GM19193 (cell line): ENCODE measurements around the gene UGT1A8.

Experiments used
- POLR2A ChIP-seq: IDR thresholded peaks from 4 replicates; pipeline ENCODE4 v1.6.1; 2011; ENCODE audit not compliant: insufficient read depth, insufficient read length; ENCODE audit errors: extremely low read depth

Gene UGT1A8

DNA sequence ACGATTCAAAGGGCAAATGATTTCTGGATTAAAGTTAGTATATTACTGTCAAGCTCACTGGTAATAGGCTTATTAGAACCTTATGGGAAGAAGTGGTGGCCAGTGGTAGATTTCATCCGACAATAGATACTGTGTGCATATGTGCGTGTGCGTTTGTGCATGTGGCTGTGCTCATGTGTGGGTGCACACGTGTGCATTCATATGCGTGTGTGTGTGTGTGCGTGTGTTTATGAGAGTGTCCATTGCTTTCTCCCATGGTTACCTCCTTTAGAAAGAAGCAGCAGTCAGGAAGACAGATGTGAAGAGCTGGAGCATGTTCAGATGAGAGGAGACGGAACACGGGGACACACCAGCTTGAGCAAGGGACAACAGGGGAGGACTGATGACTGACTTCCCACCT lies 151.8 kb downstream of the UGT1A8 start:
- TF ChIP-seq POLR2A, result no peak

DNA sequence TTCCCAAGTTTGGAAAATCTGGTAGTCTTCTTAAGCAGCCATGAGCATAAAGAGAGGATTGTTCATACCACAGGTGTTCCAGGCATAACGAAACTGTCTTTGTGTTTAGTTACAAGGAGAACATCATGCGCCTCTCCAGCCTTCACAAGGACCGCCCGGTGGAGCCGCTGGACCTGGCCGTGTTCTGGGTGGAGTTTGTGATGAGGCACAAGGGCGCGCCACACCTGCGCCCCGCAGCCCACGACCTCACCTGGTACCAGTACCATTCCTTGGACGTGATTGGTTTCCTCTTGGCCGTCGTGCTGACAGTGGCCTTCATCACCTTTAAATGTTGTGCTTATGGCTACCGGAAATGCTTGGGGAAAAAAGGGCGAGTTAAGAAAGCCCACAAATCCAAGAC lies 154.7 kb downstream of the UGT1A8 start:
- TF ChIP-seq POLR2A, result no peak

DNA sequence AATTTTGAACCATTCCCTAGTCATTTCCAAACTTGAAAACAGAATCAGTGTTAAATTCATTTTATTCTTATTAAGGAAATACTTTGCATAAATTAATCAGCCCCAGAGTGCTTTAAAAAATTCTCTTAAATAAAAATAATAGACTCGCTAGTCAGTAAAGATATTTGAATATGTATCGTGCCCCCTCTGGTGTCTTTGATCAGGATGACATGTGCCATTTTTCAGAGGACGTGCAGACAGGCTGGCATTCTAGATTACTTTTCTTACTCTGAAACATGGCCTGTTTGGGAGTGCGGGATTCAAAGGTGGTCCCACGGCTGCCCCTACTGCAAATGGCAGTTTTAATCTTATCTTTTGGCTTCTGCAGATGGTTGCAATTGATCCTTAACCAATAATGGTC lies 155.2 kb downstream of the UGT1A8 start:
- no peak for TF ChIP-seq POLR2A

DNA sequence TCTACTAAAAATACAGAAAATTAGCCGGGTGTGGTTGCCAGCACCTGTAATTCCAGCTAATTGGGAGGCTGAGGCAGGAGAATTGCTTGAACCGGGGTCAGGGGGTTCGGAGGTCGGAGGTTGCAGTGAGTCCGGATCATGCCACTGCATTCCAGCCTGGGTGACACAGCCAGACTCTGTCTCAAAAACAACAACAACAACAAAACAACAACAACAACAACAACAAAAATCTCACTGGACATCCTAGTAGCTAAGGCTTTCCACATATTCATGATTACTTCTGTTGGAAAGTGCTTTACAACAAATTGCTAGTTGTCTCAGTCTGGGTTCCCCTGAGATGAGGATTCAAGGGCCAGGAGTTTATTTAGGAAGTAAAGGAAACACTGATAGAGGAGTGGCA lies 156.4 kb downstream of the UGT1A8 start:
- no peak for TF ChIP-seq POLR2A

DNA sequence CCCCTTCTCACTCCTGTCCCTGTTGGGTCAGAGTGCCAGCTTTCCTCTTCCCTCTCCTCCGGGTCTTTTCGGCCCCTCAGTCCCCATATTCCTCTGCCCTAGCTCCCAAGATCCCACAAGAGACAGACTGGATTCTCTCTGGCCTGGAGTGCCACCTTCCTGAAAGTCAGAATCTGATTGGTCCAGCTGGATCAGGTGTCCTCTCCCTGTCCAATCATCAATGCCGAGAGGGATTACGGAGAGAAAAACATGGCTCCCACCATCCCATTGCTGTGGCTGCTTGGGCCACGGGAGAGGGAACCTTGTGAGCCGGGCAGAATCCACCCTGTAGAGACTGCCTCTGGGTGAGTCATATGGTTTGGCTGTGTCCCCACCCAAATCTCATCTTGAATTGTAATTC lies 158.0 kb downstream of the UGT1A8 start:
- no peak for TF ChIP-seq POLR2A

- no peak for TF ChIP-seq POLR2A
Measured at GRCh38 chr2:233778030-233778429, 160.6 kb downstream of the UGT1A8 start, which contains the start of gene MROH2A. MROH2A (plus strand) TSS chr2:233778330; CDS start chr2:233779359, 1,029 bp downstream.

- TF ChIP-seq POLR2A, result no peak
Measured at GRCh38 chr2:233779722-233780121, 162.3 kb downstream of the UGT1A8 start.

DNA sequence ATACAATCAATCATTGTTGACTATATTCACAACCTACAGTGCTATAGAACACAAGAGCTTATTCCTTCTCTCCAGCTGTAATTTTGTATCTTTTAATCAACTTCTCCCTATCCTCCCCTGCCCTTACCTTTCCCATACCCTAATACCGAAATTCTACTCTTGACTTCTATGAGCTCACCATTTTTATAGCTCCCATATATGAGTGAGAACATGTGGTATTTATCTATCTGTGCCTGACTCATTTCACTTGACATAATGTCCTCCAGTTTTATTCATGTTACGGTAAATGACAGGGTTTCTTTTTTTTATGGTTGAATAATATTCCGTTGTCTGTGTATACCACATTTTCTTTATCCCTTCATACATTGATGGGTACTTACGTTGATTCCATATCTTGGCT lies 163.3 kb downstream of the UGT1A8 start:
- no peak for TF ChIP-seq POLR2A

- no peak for TF ChIP-seq POLR2A
Measured at GRCh38 chr2:233789554-233789953, 172.1 kb downstream of the UGT1A8 start.

DNA sequence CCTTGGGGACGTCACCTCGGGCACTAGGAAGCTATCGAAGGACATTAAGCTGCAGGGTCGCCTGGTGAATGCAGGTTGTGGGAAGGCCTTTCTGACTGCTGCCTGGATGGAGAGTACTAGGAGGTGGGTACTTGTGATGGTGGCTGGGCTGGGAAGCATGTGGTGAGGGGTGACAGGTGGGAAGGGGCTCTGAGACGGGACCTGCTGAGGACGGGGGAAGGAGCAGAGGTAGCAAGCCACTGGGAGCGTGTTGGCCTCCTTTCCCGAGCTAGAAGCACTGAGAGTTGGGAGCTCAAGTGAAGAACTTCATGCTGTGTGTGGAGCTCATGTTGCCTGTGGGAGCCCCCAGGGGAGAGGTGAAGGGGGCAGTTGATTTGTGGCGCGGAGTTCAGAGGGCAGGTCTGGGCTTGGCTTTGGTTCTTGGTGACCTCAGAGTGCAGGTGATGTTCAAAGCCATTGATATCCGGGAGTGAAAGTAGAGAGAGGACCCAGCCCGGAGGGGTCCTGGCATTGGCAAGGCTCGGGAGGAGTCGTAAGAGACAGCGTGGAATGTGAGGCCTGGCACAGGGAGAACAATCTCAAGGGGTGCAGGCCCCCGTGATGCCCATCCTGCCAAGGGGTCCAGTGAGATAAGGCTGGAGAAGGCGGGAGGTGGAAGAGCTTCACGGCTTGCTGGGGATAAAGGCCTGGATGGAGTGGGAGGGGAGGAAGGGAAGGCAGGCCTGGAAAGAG lies 173.9 kb downstream of the UGT1A8 start:
- no peak for TF ChIP-seq POLR2A

DNA sequence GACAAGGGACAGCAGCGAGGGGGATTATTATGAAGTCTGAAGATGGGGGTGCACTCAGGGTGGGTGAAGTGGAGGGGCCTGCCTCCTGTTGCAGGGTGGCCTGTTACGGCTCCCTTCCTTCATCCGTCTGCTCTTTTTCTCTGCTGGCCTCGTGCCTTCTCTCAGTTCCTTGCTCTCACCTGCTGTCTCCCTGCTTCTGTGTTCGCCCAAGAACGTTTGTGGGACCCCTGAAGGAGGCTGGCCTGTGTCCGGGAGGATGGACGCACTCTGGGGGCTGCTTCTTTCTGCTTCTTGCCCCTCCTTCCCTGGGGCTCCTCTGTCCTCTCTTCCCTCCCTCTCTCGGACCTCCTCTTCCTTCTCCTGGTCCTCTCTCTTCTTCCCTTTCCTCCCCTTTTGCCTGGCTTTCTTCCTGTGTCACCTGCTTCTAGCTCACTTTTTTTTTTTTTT lies 174.5 kb downstream of the UGT1A8 start:
- TF ChIP-seq POLR2A, result no peak

DNA sequence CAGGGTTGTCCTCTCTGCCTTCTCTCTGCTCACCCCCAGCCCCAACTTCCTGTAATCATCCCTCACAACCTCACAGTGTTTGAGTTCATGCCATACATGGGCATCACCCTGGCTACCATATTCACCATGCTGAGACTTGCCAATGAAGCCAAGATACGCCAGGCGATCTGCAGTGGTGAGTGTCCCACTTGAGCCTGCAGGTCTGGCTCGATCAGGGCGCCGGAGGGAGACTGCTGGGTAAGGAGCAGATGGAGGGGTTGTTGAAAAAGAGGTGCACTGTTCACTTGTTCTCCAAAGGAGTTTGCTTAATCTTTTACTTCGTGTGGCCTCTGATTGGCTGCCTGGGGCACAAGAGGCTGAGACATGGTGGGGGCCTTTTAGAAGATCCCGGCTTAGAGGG lies 175.3 kb downstream of the UGT1A8 start:
- TF ChIP-seq POLR2A, result no peak

DNA sequence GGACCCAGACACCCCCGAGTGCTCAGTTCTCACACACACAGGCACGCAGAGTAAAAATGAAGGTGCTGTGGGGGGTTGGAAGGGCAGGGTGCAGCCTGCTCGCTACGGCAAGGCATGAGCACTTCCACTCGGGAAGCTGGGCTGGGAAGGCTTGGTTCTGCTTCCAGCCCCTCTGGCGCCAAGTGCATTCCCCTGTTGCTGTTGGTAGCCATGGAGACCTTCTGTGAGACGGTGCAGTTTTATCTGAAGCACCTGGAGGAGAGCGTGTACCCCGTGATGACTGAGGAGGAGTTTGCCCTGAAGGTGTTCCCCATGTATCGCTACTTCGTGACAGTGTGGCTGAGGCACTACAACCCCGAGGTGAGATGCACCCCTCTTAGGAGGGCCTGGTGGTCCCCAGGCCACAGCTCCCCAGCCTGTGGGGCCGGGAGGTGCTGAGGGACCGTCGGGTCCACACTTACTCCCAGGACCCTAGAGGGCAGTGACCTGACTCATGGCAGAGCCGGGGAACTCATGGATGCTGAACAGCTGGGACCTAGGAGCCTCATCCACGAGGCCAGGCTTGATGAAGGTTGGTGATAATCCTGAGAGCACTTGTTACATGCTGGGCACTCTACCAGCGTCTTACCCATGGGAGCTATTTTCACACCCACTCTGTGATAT lies 176.2 kb downstream of the UGT1A8 start:
- no peak for TF ChIP-seq POLR2A

GRCh38 chr2:233794128-233794658 lies 176.8 kb downstream of the UGT1A8 start:
- no peak for TF ChIP-seq POLR2A

DNA sequence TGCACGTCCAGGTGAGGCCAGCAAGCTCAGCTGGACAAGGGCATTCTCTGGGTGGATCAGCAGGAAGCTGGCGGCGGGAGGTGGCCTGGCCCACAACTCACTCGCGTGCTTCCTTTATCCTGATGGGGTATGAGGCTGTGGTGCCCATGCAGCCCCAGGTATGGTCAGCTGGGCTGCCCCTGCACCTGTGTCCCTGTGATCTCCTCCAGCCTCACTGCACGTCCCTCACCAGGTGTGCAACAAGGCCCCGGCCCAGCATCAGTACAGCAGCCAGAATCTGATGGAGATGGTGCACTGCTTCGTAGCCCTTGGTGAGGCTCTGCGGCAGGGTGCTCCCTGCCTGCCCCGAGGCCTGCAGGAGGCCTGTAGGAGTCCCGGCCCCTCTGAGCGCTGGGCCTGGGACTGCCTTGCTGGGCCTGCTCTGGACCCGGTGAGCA lies 178.3 kb downstream of the UGT1A8 start:
- no peak for TF ChIP-seq POLR2A

DNA sequence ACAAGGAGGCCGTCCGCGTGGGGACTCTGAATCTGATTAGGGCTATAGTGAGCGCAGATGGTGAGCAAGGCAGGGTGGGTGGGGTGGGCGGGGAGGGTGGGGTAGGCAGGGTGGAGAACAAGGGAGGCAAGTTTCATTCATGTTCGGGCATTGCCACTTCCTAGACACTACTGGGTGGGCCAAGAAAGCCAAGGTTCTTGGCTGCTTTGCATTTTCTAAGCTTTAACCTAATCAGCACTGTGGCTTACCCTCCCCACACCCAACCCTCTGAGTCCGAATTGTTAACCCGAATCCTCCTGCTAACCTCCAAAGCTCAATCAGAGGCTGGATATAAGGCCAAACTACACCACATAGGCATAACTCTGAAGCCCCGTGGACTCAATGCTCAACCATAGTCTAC lies 178.8 kb downstream of the UGT1A8 start:
- no peak for TF ChIP-seq POLR2A
